Epithelial cell of umbilical artery (primary cell): ENCODE data around the gene HHEX. TPM values are rescaled to one million over a fixed set of nuclear protein-coding genes. Genes with fewer than 3 reads are reported as not detected.

Experiments
- total RNA-seq: library from RNA; depleted of rRNA; stranded (reverse); fragments of >200 nt; gene quantifications from 2 replicates; pipeline ENCODE4 v1.2.3, GENCODE V29; 2014

HHEX gene
- total RNA-seq, result 35.1 and 48.2 TPM in 2 replicates

GRCh38 chr10:92689663-92690210 is at the start of gene HHEX:
Gene HHEX, plus strand, starts transcription at chr10:92689955. Its CDS starts 32 bp downstream, at chr10:92689987.

Other genes starting within 250 kb of the HHEX start
- gene IDE, start 115.9 kb upstream of the HHEX start, total RNA-seq, result 25.0 and 33.4 TPM in 2 replicates
- 26.0 and 37.4 TPM in 2 replicates for gene KIF11, start 96.8 kb upstream of the HHEX start, total RNA-seq
- gene EXOC6, start 158.6 kb downstream of the HHEX start, total RNA-seq, result 159 and 180 TPM in 2 replicates